NCI-H128 (cell line): ENCODE measurements around the gene STK11.

Source experiments
- DNase-seq: peaks from one replicate; lab custom pipeline; 2025; ENCODE audit not compliant: unreplicated experiment; lab: John Stamatoyannopoulos, UW

Gene STK11

GRCh38 chr19:1248786-1249297, 43.3 kb downstream of the STK11 start:
- DNase-seq = peak; percentile 42

- peak; percentile 90 for DNase-seq
Measured at GRCh38 chr19:1249298-1249989, 43.9 kb downstream of the STK11 start.

- no peak for DNase-seq
Measured at GRCh38 chr19:1249990-1250436, 44.4 kb downstream of the STK11 start.

- no peak for DNase-seq
Measured at GRCh38 chr19:1250437-1251260, 45.1 kb downstream of the STK11 start.

GRCh38 chr19:1251330-1252220, 46.0 kb downstream of the STK11 start:
- DNase-seq = no peak

- no peak for DNase-seq
Measured at GRCh38 chr19:1252221-1252820, 46.7 kb downstream of the STK11 start.

GRCh38 chr19:1252821-1253513, 47.4 kb downstream of the STK11 start:
- DNase-seq = no peak

GRCh38 chr19:1253514-1254080, 48.0 kb downstream of the STK11 start:
- no peak for DNase-seq

GRCh38 chr19:1254081-1254527, 48.5 kb downstream of the STK11 start:
- DNase-seq = no peak

GRCh38 chr19:1254530-1255185, 49.1 kb downstream of the STK11 start:
- DNase-seq = no peak

GRCh38 chr19:1255186-1256161, 49.9 kb downstream of the STK11 start:
- no peak for DNase-seq

GRCh38 chr19:1256646-1257474, 51.3 kb downstream of the STK11 start:
- DNase-seq = no peak

- DNase-seq = no peak
Measured at GRCh38 chr19:1257475-1258162, 52.0 kb downstream of the STK11 start.

- no peak for DNase-seq
Measured at GRCh38 chr19:1258163-1258492, 52.5 kb downstream of the STK11 start.

- no peak for DNase-seq
Measured at GRCh38 chr19:1258707-1259205, 53.2 kb downstream of the STK11 start.

GRCh38 chr19:1259206-1259875, 53.8 kb downstream of the STK11 start:
- DNase-seq = no peak
